SH-SY5Y (cell line): ENCODE measurements around the gene LENG1.

Experiments
- GATA2 ChIP-seq: IDR thresholded peaks from 2 replicates; pipeline ENCODE4 v1.6.1; 2011; ENCODE audit warnings: mild to moderate bottlenecking, low read depth, low read length
- GATA3 ChIP-seq: IDR thresholded peaks from 2 replicates; pipeline ENCODE4 v1.6.1; 2011; ENCODE audit warnings: low read depth, mild to moderate bottlenecking, low read length, moderate library complexity

DNA sequence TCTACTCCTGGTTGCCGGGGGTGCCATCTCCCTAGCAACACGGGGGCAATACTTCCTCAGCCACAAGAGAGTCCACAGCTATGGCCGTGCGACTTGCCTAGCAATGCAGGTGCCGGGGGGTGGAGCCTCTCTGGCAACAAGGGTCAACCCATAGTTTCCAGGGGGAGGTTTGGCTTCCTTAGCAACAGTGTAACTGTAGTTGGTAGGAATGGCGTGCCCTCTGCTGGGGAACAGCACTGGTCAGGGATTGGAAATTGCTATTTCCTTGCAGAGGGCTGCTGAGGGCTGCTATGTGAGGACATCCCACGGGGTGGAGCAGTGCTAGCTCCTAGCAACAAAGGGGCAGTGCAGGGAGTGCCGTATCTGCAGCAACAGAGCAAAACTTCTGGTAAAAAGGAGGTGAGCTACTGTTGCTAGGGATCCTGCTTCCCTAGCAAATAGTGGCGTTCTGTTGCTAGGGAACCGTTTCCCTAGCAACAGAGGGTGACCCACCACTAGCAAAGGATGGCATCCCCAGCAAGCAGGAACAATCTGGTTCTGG, 20.5 kb upstream of the LENG1 start:
- TF ChIP-seq GATA2 (no peak), GATA3 (no peak)
